Skin of body (tissue), 2 donors: ENCODE data around the gene FLYWCH2. TPM values are rescaled to one million over a fixed set of nuclear protein-coding genes. Genes with fewer than 3 reads are reported as not detected.

ENCODE experiments used
- DNase-seq: peaks from one replicate; lab custom pipeline; 2025; lab: John Stamatoyannopoulos, UW
- total RNA-seq: library from RNA; depleted of rRNA; stranded (reverse); fragments of >200 nt; gene quantifications from one replicate; pipeline ENCODE4 v1.2.3, GENCODE V29; 2014

Gene FLYWCH2
- 17.4 TPM for total RNA-seq

GRCh38 chr16:2882650-2883457 lies at the start of gene FLYWCH2:
Gene FLYWCH2, plus strand, starts transcription at chr16:2883215. Its CDS starts 13,235 bp downstream, at chr16:2896450.
- DNase-seq: peak; percentile 97

- DNase-seq: no peak
Observed at GRCh38 chr16:2833776-2834175, 49.2 kb upstream of the FLYWCH2 start.

GRCh38 chr16:2834968-2835367 lies 48.0 kb upstream of the FLYWCH2 start:
- DNase-seq: no peak

GRCh38 chr16:2835638-2836493 lies 47.1 kb upstream of the FLYWCH2 start:
- DNase-seq: no peak

GRCh38 chr16:2836646-2837508 lies 46.1 kb upstream of the FLYWCH2 start:
- DNase-seq: no peak

GRCh38 chr16:2838928-2839327 lies 44.1 kb upstream of the FLYWCH2 start:
- peak; percentile 5 for DNase-seq

GRCh38 chr16:2839650-2840450 lies 43.2 kb upstream of the FLYWCH2 start:
- no peak for DNase-seq

- DNase-seq: no peak
Observed at GRCh38 chr16:2840914-2841313, 42.1 kb upstream of the FLYWCH2 start.

GRCh38 chr16:2841606-2842339 lies 41.2 kb upstream of the FLYWCH2 start:
- DNase-seq: no peak

- peak; percentile 33 for DNase-seq
Observed at GRCh38 chr16:2842340-2843000, 40.5 kb upstream of the FLYWCH2 start.

- no peak for DNase-seq
Observed at GRCh38 chr16:2843526-2843925, 39.5 kb upstream of the FLYWCH2 start.

- DNase-seq: no peak
Observed at GRCh38 chr16:2845116-2845515, 37.9 kb upstream of the FLYWCH2 start.

- DNase-seq: no peak
Observed at GRCh38 chr16:2846511-2847310, 36.3 kb upstream of the FLYWCH2 start.

GRCh38 chr16:2848933-2849725 lies 33.9 kb upstream of the FLYWCH2 start:
- DNase-seq: no peak

- no peak for DNase-seq
Observed at GRCh38 chr16:2852003-2852730, 30.8 kb upstream of the FLYWCH2 start.

- no peak for DNase-seq
Observed at GRCh38 chr16:2852731-2853507, 30.1 kb upstream of the FLYWCH2 start.
